GM21723 (cell line): ENCODE results near the gene EML4.

Experiments
- ATAC-seq: cut with Tn5 transposase; IDR thresholded peaks from one replicate; pipeline ENCODE4 v1.9.1; 2021; ENCODE audit warnings: mild to moderate bottlenecking, moderate library complexity; ENCODE audit not compliant: unreplicated experiment

EML4 gene

GRCh38 chr2:42137125-42137841 lies 31.9 kb upstream of the EML4 start:
- no peak for ATAC-seq

GRCh38 chr2:42138163-42139015 lies 30.8 kb upstream of the EML4 start:
- no peak for ATAC-seq

GRCh38 chr2:42139101-42139500 lies 30.1 kb upstream of the EML4 start:
- no peak for ATAC-seq

- ATAC-seq = no peak
These were observed 28.7 kb upstream of the EML4 start for GRCh38 chr2:42140496-42140895.

GRCh38 chr2:42141687-42142546 lies 27.2 kb upstream of the EML4 start:
- no peak for ATAC-seq

GRCh38 chr2:42142547-42143184 lies 26.5 kb upstream of the EML4 start:
- ATAC-seq = no peak

- no peak for ATAC-seq
These were observed 21.4 kb upstream of the EML4 start for GRCh38 chr2:42147641-42148274.

GRCh38 chr2:42150159-42150558 lies 19.0 kb upstream of the EML4 start:
- ATAC-seq = no peak

- no peak for ATAC-seq
These were observed 15.1 kb upstream of the EML4 start for GRCh38 chr2:42153944-42154581.

GRCh38 chr2:42156721-42157120 lies 12.4 kb upstream of the EML4 start:
- ATAC-seq = no peak

GRCh38 chr2:42161444-42161843 lies 7.7 kb upstream of the EML4 start:
- no peak for ATAC-seq

GRCh38 chr2:42163444-42164045 lies 5.6 kb upstream of the EML4 start:
- no peak for ATAC-seq

GRCh38 chr2:42164046-42164445 lies 5.1 kb upstream of the EML4 start:
- ATAC-seq = no peak

GRCh38 chr2:42164971-42165370 lies 4.2 kb upstream of the EML4 start:
- no peak for ATAC-seq

GRCh38 chr2:42167458-42167857 lies 1.7 kb upstream of the EML4 start:
- no peak for ATAC-seq

GRCh38 chr2:42168459-42169099 lies 574 bp upstream of the EML4 start:
- peak; percentile 0 for ATAC-seq

- peak; percentile 40 for ATAC-seq
These were observed 845 bp downstream of the EML4 start for GRCh38 chr2:42169874-42170521.

GRCh38 chr2:42170619-42171395 lies 1.7 kb downstream of the EML4 start:
- ATAC-seq = no peak
